NCI-H2171 treated with DMSO at 0.1 percent for 48 hours (cell line): ENCODE data around the gene LAMC3.
A peak's percentile ranks its signal among the peaks of the same experiment; 100 is the strongest.

ENCODE experiments used
- DNase-seq: peaks from one replicate; lab custom pipeline; 2025; lab: John Stamatoyannopoulos, UW

LAMC3 gene

GRCh38 chr9:131117121-131117761, 108.3 kb downstream of the LAMC3 start:
- no peak for DNase-seq

DNA sequence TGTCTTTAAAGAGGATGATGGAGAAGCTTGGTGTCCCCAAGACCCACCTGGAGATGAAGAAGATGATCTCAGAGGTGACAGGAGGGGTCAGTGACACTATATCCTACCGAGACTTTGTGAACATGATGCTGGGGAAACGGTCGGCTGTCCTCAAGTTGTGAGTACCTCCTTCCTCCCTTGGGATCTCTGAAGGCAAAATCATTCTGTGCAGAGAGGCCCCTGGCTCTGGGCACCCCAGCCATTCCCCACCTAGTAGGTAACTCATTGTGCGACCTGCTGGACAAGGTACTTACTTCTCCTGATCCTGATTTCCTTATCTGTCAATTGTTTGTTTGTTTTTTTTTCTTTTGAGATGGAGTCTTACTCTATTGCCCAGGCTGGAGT, 108.8 kb downstream of the LAMC3 start:
- no peak for DNase-seq

- no peak for DNase-seq
Observed at GRCh38 chr9:131119600-131119999, 110.6 kb downstream of the LAMC3 start.

DNA sequence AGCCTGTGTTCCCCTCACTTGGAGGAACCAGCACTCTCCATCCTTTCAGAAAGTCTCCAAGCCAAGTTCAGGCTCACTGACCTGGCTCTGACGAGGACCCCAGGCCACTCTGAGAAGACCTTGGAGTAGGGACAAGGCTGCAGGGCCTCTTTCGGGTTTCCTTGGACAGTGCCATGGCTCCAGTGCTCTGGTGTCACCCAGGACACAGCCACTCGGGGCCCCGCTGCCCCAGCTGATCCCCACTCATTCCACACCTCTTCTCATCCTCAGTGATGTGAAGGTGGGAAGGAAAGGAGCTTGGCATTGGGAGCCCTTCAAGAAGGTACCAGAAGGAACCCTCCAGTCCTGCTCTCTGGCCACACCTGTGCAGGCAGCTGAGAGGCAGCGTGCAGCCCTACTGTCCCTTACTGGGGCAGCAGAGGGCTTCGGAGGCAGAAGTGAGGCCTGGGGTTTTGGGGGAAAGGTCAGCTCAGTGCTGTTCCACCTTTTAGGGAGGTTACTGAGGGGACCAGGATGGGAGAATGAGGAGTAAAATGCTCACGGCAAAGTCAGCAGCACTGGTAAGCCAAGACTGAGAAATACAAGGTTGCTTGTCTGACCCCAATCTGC, 111.8 kb downstream of the LAMC3 start:
- no peak for DNase-seq

DNA sequence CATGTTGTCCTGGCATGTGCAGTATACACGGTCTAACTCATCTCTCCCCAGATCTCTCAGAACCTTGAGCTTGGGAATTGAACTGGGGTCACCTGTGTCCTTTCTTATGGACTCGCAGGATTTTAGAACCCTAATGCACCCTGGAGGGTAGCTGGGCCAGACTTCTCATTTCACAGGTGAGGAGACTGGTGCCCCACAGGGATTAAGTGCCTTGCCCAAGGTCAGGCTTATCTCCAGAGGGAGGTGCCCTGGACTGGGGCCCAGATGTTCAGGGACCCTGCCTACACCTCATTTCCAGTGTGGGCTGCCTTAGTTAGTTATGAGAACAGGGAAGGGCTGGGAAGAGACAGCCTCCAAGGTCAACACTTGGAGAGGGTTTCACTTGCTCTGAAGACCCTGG, 112.4 kb downstream of the LAMC3 start:
- DNase-seq = no peak

GRCh38 chr9:131122158-131122557, 113.2 kb downstream of the LAMC3 start:
- DNase-seq = no peak

- peak; percentile 61 for DNase-seq
Observed at GRCh38 chr9:131125038-131125287, 116.0 kb downstream of the LAMC3 start.

DNA sequence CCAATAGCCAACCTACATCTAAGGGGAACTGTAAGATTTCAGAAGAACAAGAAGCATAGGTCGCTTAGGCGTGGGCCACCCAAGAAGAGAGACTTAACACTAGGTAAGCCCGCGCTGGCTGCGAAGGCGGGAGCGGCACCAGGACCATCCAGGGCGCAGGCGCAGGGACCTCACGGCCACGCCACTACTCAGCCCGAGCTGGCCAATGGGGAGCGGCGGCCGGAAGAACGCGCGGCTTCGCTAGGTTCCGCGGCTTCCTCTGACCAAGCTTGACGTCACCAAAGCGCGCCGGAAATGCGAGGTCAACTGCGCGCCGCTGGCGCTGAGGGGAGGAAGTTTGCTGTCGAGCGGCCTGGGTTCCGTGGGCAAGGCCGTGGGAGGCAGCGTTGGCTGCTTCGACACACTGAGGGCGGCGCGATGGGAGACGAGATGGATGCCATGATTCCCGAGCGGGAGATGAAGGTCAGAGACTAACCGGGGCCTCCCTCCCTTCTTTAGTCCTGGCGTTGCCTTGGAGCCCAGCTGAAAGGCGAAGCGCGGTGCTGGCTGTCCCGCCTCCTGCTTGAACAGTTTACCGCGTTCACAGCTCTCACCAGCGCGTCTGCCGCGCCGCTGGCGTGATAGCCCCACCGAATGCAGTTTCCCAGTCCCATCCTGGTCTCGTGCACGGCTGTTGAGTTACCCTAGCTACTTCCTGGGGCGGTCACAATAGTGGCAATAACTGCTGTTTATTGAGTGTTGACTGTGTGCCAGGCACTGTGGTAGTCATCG, 116.5 kb downstream of the LAMC3 start, which contains the start of gene NUP214:
NUP214 (plus strand) TSS at position 299 of the 771 bp plus-strand sequence; CDS start at position 418, 119 bp downstream.
- DNase-seq = peak; percentile 99

DNA sequence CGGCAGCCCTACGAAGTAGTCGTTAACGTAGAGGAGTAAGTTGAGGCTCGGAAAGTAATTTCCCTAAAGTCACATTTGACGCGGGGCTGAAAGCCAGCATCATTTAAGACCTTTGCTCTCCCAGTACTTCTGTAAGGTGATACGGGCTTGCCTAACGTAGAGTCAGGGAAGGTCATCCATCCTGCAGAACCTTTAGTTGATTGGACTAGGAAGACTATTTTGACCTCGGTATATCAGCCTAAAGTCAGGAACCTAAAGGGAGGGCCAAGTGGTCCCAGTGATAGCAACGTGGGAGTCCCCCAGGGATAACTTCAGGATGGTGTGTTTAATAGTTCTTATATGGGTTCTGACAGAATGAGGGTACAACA, 117.1 kb downstream of the LAMC3 start:
- no peak for DNase-seq

DNA sequence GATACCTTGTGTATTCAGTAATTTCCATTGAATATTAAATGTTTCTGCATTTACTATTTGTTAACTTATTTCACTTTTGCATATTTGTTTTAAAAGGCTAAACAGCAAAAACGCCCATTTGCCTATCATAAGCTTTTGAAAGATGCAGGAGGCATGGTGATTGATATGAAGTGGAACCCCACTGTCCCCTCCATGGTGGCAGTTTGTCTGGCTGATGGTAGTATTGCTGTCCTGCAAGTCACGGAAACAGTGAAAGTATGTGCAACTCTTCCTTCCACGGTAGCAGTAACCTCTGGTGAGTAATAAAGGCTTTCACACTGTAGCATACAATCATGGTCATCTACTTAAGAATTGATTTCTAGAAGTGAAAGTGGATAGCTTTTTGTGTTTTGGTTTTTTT, 120.2 kb downstream of the LAMC3 start:
- DNase-seq = no peak

- peak; percentile 41 for DNase-seq
Observed at GRCh38 chr9:131138676-131139075, 129.7 kb downstream of the LAMC3 start.

GRCh38 chr9:131140112-131140511, 131.1 kb downstream of the LAMC3 start:
- no peak for DNase-seq

- peak; percentile 79 for DNase-seq
Observed at GRCh38 chr9:131140550-131140949, 131.6 kb downstream of the LAMC3 start.

DNA sequence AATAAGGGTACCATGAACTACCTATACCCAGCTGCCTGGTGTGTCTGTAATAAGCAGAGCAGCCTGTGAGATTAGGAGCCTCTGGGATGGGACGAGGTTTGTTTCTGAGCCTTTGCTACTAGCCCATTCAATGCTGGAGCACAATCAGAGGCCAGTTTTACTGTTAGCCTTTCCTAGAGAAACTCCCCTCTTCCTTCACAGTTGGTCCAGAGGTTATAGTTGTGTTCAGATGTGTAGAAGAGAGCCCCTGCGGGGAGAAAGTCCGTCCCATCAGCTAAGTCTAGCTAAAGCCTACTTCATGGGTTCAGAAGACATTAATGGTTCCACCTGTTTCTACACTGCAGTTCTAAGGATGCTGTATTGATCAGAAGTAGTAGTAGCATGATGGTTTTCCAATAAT, 133.2 kb downstream of the LAMC3 start:
- no peak for DNase-seq
